OCI-M1 (cell line): ENCODE measurements around the gene EXOG.
"Not testable (repeated sequence)": the region's sequence is repeated elsewhere in the genome, so short reads cannot be mapped to it uniquely, and the experiment has no call there.

Source experiments
- DNase-seq: peaks from one replicate; lab custom pipeline; 2025; lab: John Stamatoyannopoulos, UW

Gene EXOG

GRCh38 chr3:38563886-38564270 lies 67.7 kb downstream of the EXOG start:
- no peak for DNase-seq

- no peak for DNase-seq
Measured at GRCh38 chr3:38564631-38565338, 68.6 kb downstream of the EXOG start.

GRCh38 chr3:38565339-38566214 lies 69.4 kb downstream of the EXOG start:
- DNase-seq = no peak

- no peak for DNase-seq
Measured at GRCh38 chr3:38566215-38566528, 70.0 kb downstream of the EXOG start.

- not testable (repeated sequence) for DNase-seq
Measured at GRCh38 chr3:38566794-38567193, 70.7 kb downstream of the EXOG start.

- no peak for DNase-seq
Measured at GRCh38 chr3:38567498-38567897, 71.4 kb downstream of the EXOG start.

GRCh38 chr3:38573111-38573510 lies 77.0 kb downstream of the EXOG start:
- DNase-seq = no peak

GRCh38 chr3:38573556-38573955 lies 77.4 kb downstream of the EXOG start:
- DNase-seq = no peak

- DNase-seq = no peak
Measured at GRCh38 chr3:38574411-38575278, 78.5 kb downstream of the EXOG start.

- DNase-seq = no peak
Measured at GRCh38 chr3:38575279-38575843, 79.2 kb downstream of the EXOG start.
